HepG2 (cell line): ENCODE measurements around the gene ADCY5. TPM values are rescaled to one million over a fixed set of nuclear protein-coding genes. Genes with fewer than 3 reads are reported as not detected.
"Not testable (repeated sequence)": the region's sequence is repeated elsewhere in the genome, so short reads cannot be mapped to it uniquely, and the experiment has no call there.

ENCODE experiments used
- ATAC-seq: fragments of 200-7000 bp; cut with Tn5 transposase; 3 replicates; pipeline ENCODE4 v1.9.1; 2020; ENCODE audit warnings: mild to moderate bottlenecking, moderate library complexity
- BruUV-seq: library from RNA; stranded (reverse); fragments of 400-500 nt; replicated peaks from 2 replicates; lab custom pipeline; 2021; lab: Mats Ljungman, UMichigan
- CTCF ChIA-PET: fragments of 300-600 bp; formaldehyde crosslinking; extraction: SDS; loops from one replicate; lab custom pipeline; 2021; ENCODE audit warnings: low total read pairs, inconsistent platforms, low intra/inter-chr PET ratio; lab: Yijun Ruan, JAX
- POLR2A ChIA-PET: fragments of 350-600 bp; sonication (Branson Sonifier 250); formaldehyde crosslinking; loops from one replicate; lab custom pipeline; 2020; ENCODE audit warnings: antibody characterized with exemption, inconsistent platforms; lab: Yijun Ruan, JAX
- DNase-seq: peaks from one replicate; pipeline ENCODE4 v3.0.0-alpha.2; 2015; ENCODE audit warnings: low spot score
- FAIRE-seq: peaks from 3 replicates; lab custom pipeline; 2011; peaks lifted over from hg19 to GRCh38; lab: Jason Lieb, UNC
- H2AFZ ChIP-seq: one replicate; pipeline ENCODE4 v1.6.1; 2011; ENCODE audit warnings: low read length, inconsistent platforms
- H3K27ac ChIP-seq: fragments of 300-600 bp; 3 replicates; pipeline ENCODE4 v1.8.0; 2011; ENCODE audit warnings: mixed run types, mild to moderate bottlenecking, mixed read lengths, low read length, inconsistent platforms; ENCODE audit not compliant: insufficient read depth; ENCODE audit errors: extremely low read length
- H3K27me3 ChIP-seq, 2 experiments: fragments of 200-600 bp in 1 of 2; 2 replicates in 1 of 2; 3 replicates in 1 of 2; pipeline versions ENCODE4 v1.6.0 to v1.8.0; 2011; ENCODE audit warnings: low read length in 2 of 2, mild to moderate bottlenecking in 2 of 2, moderate library complexity in 2 of 2, inconsistent platforms in 1 of 2; ENCODE audit not compliant: insufficient read depth in 2 of 2, control insufficient read depth in 1 of 2
- H3K36me3 ChIP-seq, 2 experiments: fragments of 200-600 bp in 1 of 2; replicated peaks in 1 of 2; 2 replicates in 1 of 2; 3 replicates in 1 of 2; pipeline versions ENCODE4 v1.5.1 to v1.8.0; 2011; ENCODE audit warnings: low read length in 2 of 2, inconsistent platforms in 1 of 2; ENCODE audit not compliant: insufficient read depth in 2 of 2, control insufficient read depth in 1 of 2
- H3K4me1 ChIP-seq: 2 replicates; pipeline ENCODE4 v1.5.1; 2012; ENCODE audit warnings: low read length, inconsistent platforms; ENCODE audit not compliant: insufficient read depth
- H3K4me2 ChIP-seq: 2 replicates; pipeline ENCODE4 v1.6.0; 2011; ENCODE audit warnings: low read depth, low read length, inconsistent platforms
- H3K4me3 ChIP-seq, 3 experiments: fragments of 200-600 bp in 1 of 3; sonication (generic), shearing (Covaris generic) in 1 of 3; replicated peaks in 1 of 3; 2 replicates each; pipeline ENCODE4 v1.5.1; 2011 to 2016; ENCODE audit warnings: low read length in 3 of 3, inconsistent platforms in 2 of 3, low read depth in 2 of 3, mild to moderate bottlenecking in 2 of 3, control low read depth in 1 of 3, mixed read lengths in 1 of 3; ENCODE audit not compliant: insufficient read depth in 1 of 3
- H3K79me2 ChIP-seq: one replicate; pipeline ENCODE4 v1.6.1; 2011; ENCODE audit warnings: low read length, inconsistent platforms; ENCODE audit not compliant: insufficient read depth
- H3K9ac ChIP-seq: 2 replicates; pipeline ENCODE4 v1.6.0; 2011; ENCODE audit warnings: mild to moderate bottlenecking, low read depth, low read length, inconsistent platforms; ENCODE audit not compliant: insufficient read depth
- H3K9me3 ChIP-seq: 2 replicates; pipeline ENCODE4 v1.5.1; 2012; ENCODE audit warnings: mild to moderate bottlenecking, low read length
- H4K20me1 ChIP-seq: 2 replicates; pipeline ENCODE4 v1.6.0; 2011; ENCODE audit warnings: inconsistent platforms, mild to moderate bottlenecking, low read length, moderate library complexity; ENCODE audit not compliant: insufficient read depth
- FLYWCH1 ChIP-seq: sonication (generic); formaldehyde crosslinking; IDR thresholded peaks from 2 replicates; pipeline ENCODE4 v1.8.1; 2023; ENCODE audit warnings: mild to moderate bottlenecking, missing genetic modification reagents
- MAFF ChIP-seq: IDR thresholded peaks from 2 replicates; pipeline ENCODE4 v1.6.1; 2011; ENCODE audit warnings: low read depth, low read length, improper control_type of control experiment
- MAFK ChIP-seq, 2 experiments: IDR thresholded peaks in 1 of 2; conservative IDR thresholded peaks in 1 of 2; 2 replicates each; pipeline ENCODE4 v1.6.1; 2011; ENCODE audit warnings: improper control_type of control experiment in 2 of 2, low read length in 2 of 2
- RAD51 ChIP-seq: fragments of 450-650 bp; IDR thresholded peaks from 2 replicates; pipeline ENCODE4 v1.6.1; 2016; ENCODE audit warnings: borderline replicate concordance
- SMAD3 ChIP-seq: sonication (generic); formaldehyde crosslinking; IDR thresholded peaks from 2 replicates; pipeline ENCODE4 v1.4.0; 2020; ENCODE audit warnings: missing genetic modification reagents
- ZBTB42 ChIP-seq: sonication (generic); formaldehyde crosslinking; IDR thresholded peaks from 2 replicates; pipeline ENCODE4 v1.5.0; 2020; ENCODE audit warnings: mild to moderate bottlenecking, missing genetic modification reagents
- WGBS: methylation state at CpG from one replicate; pipeline ENCODE4 v1.1.6; 2017; ENCODE audit warnings: low lambda C conversion rate; 5-methylcytosine and 5-hydroxymethylcytosine counted together
- in situ Hi-C: cut with HindIII; loops from 2 replicates; pipeline ENCODE4 v1.10.0; 2017; ENCODE audit warnings: low pct_unique_long_range_greater_than_20kb; ENCODE audit not compliant: extremely low pct_ligation_motif_present
- intact Hi-C: fragments of 100-400 bp; cut with micrococcal nuclease; formaldehyde crosslinking; loops from one replicate; pipeline ENCODE4 v1.10.0; 2022; ENCODE audit not compliant: unreplicated experiment
- polyA plus RNA-seq, 8 experiments: library from polyadenylated mRNA; depleted of rRNA in 3 of 8; stranded (reverse) in 7 of 8; unstranded in 1 of 8; fragments of >200 nt; fragmentation: Illumina TruSeq in 4 of 8; extraction: Trizol in 4 of 8; gene quantifications; 2 replicates each; pipeline versions ENCODE4 v1.2.1 to v1.2.3, GENCODE V29; 2011 to 2016; ENCODE audit warnings: low read depth in 4 of 8, missing spikeins in 1 of 8, mixed read lengths in 1 of 8; ENCODE audit not compliant: insufficient read depth in 1 of 8
- total RNA-seq, 5 experiments: library from RNA; depleted of rRNA; stranded (reverse); fragments of >200 nt; fragmentation: Illumina TruSeq; extraction: Trizol; gene quantifications; 2 replicates each; pipeline ENCODE4 v1.2.3, GENCODE V29; 2016; ENCODE audit warnings: low read depth in 1 of 5
- TF ChIP-seq, protein P1 (sequence below): sonication (generic); formaldehyde crosslinking; IDR thresholded peaks from 2 replicates; pipeline ENCODE4 v1.5.1; 2020; ENCODE audit warnings: missing genetic modification reagents, mild to moderate bottlenecking, borderline replicate concordance

The ADCY5 gene
- total and polyA plus RNA-seq, 2 of the 13 experiments (the other 11 are each of a cell fraction or from before 2014, with no cell fraction given), result not detected

GRCh38 chr3:123489400-123490004 is 40.6 kb upstream of the ADCY5 start (continued):
- TF ChIP-seq ZBTB42 (CRISPR knock-in tag), result peak; percentile 83; the same call in 1 of the 2 replicates
- TF ChIP-seq FLYWCH1, result no peak
- 0 out of 2 replicates have a peak, but pooled peaks have one; percentile 44 for TF ChIP-seq SMAD3 (CRISPR knock-in tag)
- TF ChIP-seq, all 625 proteins: peak for 11

- Histone ChIP-seq H3K79me2 (no peaks in the 10 kb centered on the region), H3K4me3 (no peak overlapping the region), H3K9me3 (no peaks in the 10 kb centered on the region), H2AFZ (no peak overlapping the region), H3K36me3 (peaks cover 1 to 8% of the 10 kb centered on the region in 2 experiments; a peak in 2 of 5 replicates), H3K27ac (no peak overlapping the region), H4K20me1 (no peaks in the 10 kb centered on the region), H3K27me3 (no peaks in the 10 kb centered on the region), H3K4me1 (peaks cover 13% of the 10 kb centered on the region), H3K9ac (no peak overlapping the region), H3K4me2 (no peak overlapping the region)
- WGBS, result 84% methylated on average over 5 of the region's 5 CpGs
- ChIA-PET CTCF (interaction anchor here (4.5 kb wide), 1 partner anchor 160 kb away, joined by 34 read pairs; no protein-coding TSS in a partner anchor), POLR2A (no interaction called here)
- in situ Hi-C loops (loop anchor here (5.0 kb wide), 1 partner anchor 156 kb away; no protein-coding TSS in a partner anchor), intact Hi-C loops (loop anchor here (1.0 to 5.0 kb wide), 2 partner anchors 159 to 1941 kb away; partner anchors contain the start of gene POLQ)
- ATAC-seq (no peak), DNase-seq (no peak), FAIRE-seq (no peak)
- TF ChIP-seq MAFK (conservative IDR thresholded peaks at IDR 0.05 in 1 of 2, IDR thresholded peaks at IDR 0.05 in 1 of 2; ENCODE audit: low read length in 2 of 2) (peak; percentile 88 to 90), MAFF (peak; percentile 85), RAD51 (no peak)
- TF ChIP-seq, protein P1, sequence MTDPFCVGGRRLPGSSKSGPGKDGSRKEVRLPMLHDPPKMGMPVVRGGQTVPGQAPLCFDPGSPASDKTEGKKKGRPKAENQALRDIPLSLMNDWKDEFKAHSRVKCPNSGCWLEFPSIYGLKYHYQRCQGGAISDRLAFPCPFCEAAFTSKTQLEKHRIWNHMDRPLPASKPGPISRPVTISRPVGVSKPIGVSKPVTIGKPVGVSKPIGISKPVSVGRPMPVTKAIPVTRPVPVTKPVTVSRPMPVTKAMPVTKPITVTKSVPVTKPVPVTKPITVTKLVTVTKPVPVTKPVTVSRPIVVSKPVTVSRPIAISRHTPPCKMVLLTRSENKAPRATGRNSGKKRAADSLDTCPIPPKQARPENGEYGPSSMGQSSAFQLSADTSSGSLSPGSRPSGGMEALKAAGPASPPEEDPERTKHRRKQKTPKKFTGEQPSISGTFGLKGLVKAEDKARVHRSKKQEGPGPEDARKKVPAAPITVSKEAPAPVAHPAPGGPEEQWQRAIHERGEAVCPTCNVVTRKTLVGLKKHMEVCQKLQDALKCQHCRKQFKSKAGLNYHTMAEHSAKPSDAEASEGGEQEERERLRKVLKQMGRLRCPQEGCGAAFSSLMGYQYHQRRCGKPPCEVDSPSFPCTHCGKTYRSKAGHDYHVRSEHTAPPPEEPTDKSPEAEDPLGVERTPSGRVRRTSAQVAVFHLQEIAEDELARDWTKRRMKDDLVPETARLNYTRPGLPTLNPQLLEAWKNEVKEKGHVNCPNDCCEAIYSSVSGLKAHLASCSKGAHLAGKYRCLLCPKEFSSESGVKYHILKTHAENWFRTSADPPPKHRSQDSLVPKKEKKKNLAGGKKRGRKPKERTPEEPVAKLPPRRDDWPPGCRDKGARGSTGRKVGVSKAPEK (CRISPR knock-in tag), result no peak
- no TSS peak for BruUV-seq
Measured at GRCh38 chr3:123488645-123489347, 39.9 kb upstream of the ADCY5 start.

- FAIRE-seq, H3K4me3 ChIP-seq, H3K9me3 ChIP-seq, BruUV-seq, H3K27ac ChIP-seq, H3K36me3 ChIP-seq, POLR2A ChIA-PET, H3K9ac ChIP-seq, H3K27me3 ChIP-seq, H4K20me1 ChIP-seq, H2AFZ ChIP-seq, H3K79me2 ChIP-seq, H3K4me2 ChIP-seq: not testable (repeated sequence)
- in situ Hi-C loops (loop anchor here (5.0 kb wide), 1 partner anchor 155 kb away; no protein-coding TSS in a partner anchor), intact Hi-C loops (loop anchor here (5.0 kb wide), 1 partner anchor 1940 kb away; the partner anchor contains the start of gene POLQ)
- peaks cover 13% of the 10 kb centered on the region for H3K4me1 ChIP-seq
- 48% methylated on average over 8 of the region's 8 CpGs for WGBS
- ATAC-seq, result peak; percentile 12; the same call in 2 of the 3 replicates
- CTCF ChIA-PET, result interaction anchor here (4.5 kb wide), 1 partner anchor 158 kb away, joined by 34 read pairs; no protein-coding TSS in a partner anchor
- peak; percentile 5 for DNase-seq
Measured at GRCh38 chr3:123487063-123487462, 38.2 kb upstream of the ADCY5 start.
